ENCODE measurements around the gene MANBA. TPM values are rescaled to one million over a fixed set of nuclear protein-coding genes. Genes with fewer than 3 reads are reported as not detected.

MANBA gene
- total RNA-seq, 1 experiment from 2014 or later, result 4.0 TPM

GRCh38 chr4:102616636-102617035 is 144.1 kb downstream of the MANBA start:
- no peak for TF ChIP-seq CTCF (conservative IDR thresholded peaks at IDR 0.05; ENCODE audit: low read depth, low read length)
- no peak for TF ChIP-seq EZH2 (IDR thresholded peaks at IDR 0.05; ENCODE audit: borderline replicate concordance, low read depth, low read length, poor library complexity, severe bottlenecking)
- Histone ChIP-seq H3K36me3 (ENCODE audit: insufficient read depth, low read length, poor library complexity, severe bottlenecking) (no peaks in the 10 kb centered on the region), H3K9me3 (ENCODE audit: low read depth, low read length, poor library complexity, severe bottlenecking) (no peaks in the 10 kb centered on the region), H3K4me3 (ENCODE audit: low read depth, low read length, poor library complexity, severe bottlenecking) (no peak overlapping the region), H3K27me3 (replicated peaks; ENCODE audit: insufficient read depth, low read depth, low read length, poor library complexity) (no peaks in the 10 kb centered on the region), H3K4me1 (ENCODE audit: insufficient read depth, low read length, poor library complexity, severe bottlenecking) (peaks cover 8% of the 10 kb centered on the region), H3K27ac (ENCODE audit: low read depth, low read length, poor library complexity, severe bottlenecking) (no peak overlapping the region)
- POLR2A ChIA-PET (ENCODE audit: low non-redundant PET), result interaction anchor here (0.7 kb wide), 1 partner anchor 197 kb away, joined by 23 read pairs; no protein-coding TSS in a partner anchor
- CTCF ChIA-PET, result interaction anchor here (0.6 kb wide), 1 partner anchor 9 kb away, joined by 3 read pairs; no protein-coding TSS in a partner anchor
- DNase-seq (ENCODE audit: low spot score), result no peak
- no TSS peak for BruUV-seq (replicated peaks)
- intact Hi-C loops (cut with micrococcal nuclease; ENCODE audit: unreplicated experiment), result no loop called here

GRCh38 chr4:102614801-102615200 is 146.0 kb downstream of the MANBA start:
- CTCF ChIA-PET, result no interaction called here
- H3K36me3 ChIP-seq (ENCODE audit: insufficient read depth, low read length, poor library complexity, severe bottlenecking), result peaks cover 5% of the 10 kb centered on the region

GRCh38 chr4:102612824-102613366 is 147.9 kb downstream of the MANBA start:
- Histone ChIP-seq H3K27me3 (replicated peaks; ENCODE audit: insufficient read depth, low read depth, low read length, poor library complexity) (no peaks in the 10 kb centered on the region), H3K36me3 (ENCODE audit: insufficient read depth, low read length, poor library complexity, severe bottlenecking) (peaks cover 5% of the 10 kb centered on the region), H3K9me3 (ENCODE audit: low read depth, low read length, poor library complexity, severe bottlenecking) (no peaks in the 10 kb centered on the region), H3K4me3 (ENCODE audit: low read depth, low read length, poor library complexity, severe bottlenecking) (no peak overlapping the region), H3K4me1 (ENCODE audit: insufficient read depth, low read length, poor library complexity, severe bottlenecking) (no peaks in the 10 kb centered on the region), H3K27ac (ENCODE audit: low read depth, low read length, poor library complexity, severe bottlenecking) (no peak overlapping the region)
- ChIA-PET POLR2A (ENCODE audit: low non-redundant PET) (interaction anchor here (0.6 kb wide), 1 partner anchor 96 kb away, joined by 5 read pairs; no protein-coding TSS in a partner anchor), CTCF (interaction anchor here (0.6 kb wide), 1 partner anchor 434 kb away, joined by 3 read pairs; no protein-coding TSS in a partner anchor)
- intact Hi-C loops (cut with micrococcal nuclease; ENCODE audit: unreplicated experiment), result loop anchor here (2.0 kb wide), 1 partner anchor 162 kb away; no protein-coding TSS in a partner anchor
- BruUV-seq (replicated peaks), result no TSS peak
- TF ChIP-seq EZH2 (IDR thresholded peaks at IDR 0.05; ENCODE audit: borderline replicate concordance, low read depth, low read length, poor library complexity, severe bottlenecking), result no peak
- no peak for TF ChIP-seq CTCF (conservative IDR thresholded peaks at IDR 0.05; ENCODE audit: low read depth, low read length)
- DNase-seq (ENCODE audit: low spot score), result no peak

More at GRCh38 chr4:102614801-102615200, 146.0 kb downstream of the MANBA start:
- Histone ChIP-seq H3K4me3 (ENCODE audit: low read depth, low read length, poor library complexity, severe bottlenecking) (no peak overlapping the region), H3K27ac (ENCODE audit: low read depth, low read length, poor library complexity, severe bottlenecking) (no peak overlapping the region), H3K27me3 (replicated peaks; ENCODE audit: insufficient read depth, low read depth, low read length, poor library complexity) (no peaks in the 10 kb centered on the region), H3K9me3 (ENCODE audit: low read depth, low read length, poor library complexity, severe bottlenecking) (no peaks in the 10 kb centered on the region), H3K4me1 (ENCODE audit: insufficient read depth, low read length, poor library complexity, severe bottlenecking) (no peaks in the 10 kb centered on the region)
- no TSS peak for BruUV-seq (replicated peaks)
- intact Hi-C loops (cut with micrococcal nuclease; ENCODE audit: unreplicated experiment), result no loop called here
- DNase-seq (ENCODE audit: low spot score), result no peak
- TF ChIP-seq CTCF (conservative IDR thresholded peaks at IDR 0.05; ENCODE audit: low read depth, low read length), result no peak
- no peak for TF ChIP-seq EZH2 (IDR thresholded peaks at IDR 0.05; ENCODE audit: borderline replicate concordance, low read depth, low read length, poor library complexity, severe bottlenecking)
- POLR2A ChIA-PET (ENCODE audit: low non-redundant PET), result no interaction called here
